ENCODE measurements around the gene OLAH.

GRCh38 chr10:15058689-15059088 is 14.9 kb downstream of the OLAH start:
- TF ChIP-seq CTCF (IDR thresholded peaks at IDR 0.05; ENCODE audit: poor library complexity, severe bottlenecking) (no peak), EZH2 (IDR thresholded peaks at IDR 0.05; ENCODE audit: borderline replicate concordance, insufficient read depth, low read length, poor library complexity, severe bottlenecking) (no peak), TAF1 (IDR thresholded peaks at IDR 0.05; ENCODE audit: low read depth) (no peak), RAD21 (conservative IDR thresholded peaks at IDR 0.05) (no peak), POLR2AphosphoS5 (IDR thresholded peaks at IDR 0.05) (no peak), REST (IDR thresholded peaks at IDR 0.05; ENCODE audit: borderline replicate concordance) (no peak), EP300 (conservative IDR thresholded peaks at IDR 0.05; ENCODE audit: poor library complexity, severe bottlenecking) (no peak), MXI1 (conservative IDR thresholded peaks at IDR 0.05; ENCODE audit: poor library complexity, severe bottlenecking) (no peak)
